ENCODE results near the gene PDHA1.

The PDHA1 gene

DNA sequence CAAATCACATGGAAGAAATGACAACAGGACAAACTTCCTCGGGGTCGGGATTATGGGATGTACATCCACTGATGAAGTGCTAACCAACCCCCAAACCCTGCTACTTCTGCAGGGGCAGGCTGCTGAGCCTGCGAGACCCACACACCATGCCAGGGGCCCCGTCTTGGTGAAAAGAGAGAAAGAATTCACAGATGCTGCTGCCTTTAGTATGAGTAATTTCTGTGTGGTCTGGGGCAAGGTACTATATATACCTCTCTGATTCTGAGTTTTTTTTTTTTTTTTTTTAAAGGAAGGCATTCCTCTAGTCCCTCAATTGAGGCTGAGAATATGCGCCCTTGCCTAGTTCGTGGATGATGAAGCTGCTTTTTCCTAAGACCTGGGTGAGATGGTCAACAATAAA is 24.8 kb downstream of the PDHA1 start:
- no peaks in the 10 kb centered on the region for H3K4me1 ChIP-seq (ENCODE audit: low read depth, poor library complexity, severe bottlenecking)
- H3K4me2 ChIP-seq, result no peak overlapping the region
- no peak overlapping the region for H3K9ac ChIP-seq
- no peak for TF ChIP-seq CTCF (conservative IDR thresholded peaks at IDR 0.05; ENCODE audit: low read depth, low read length)
- no peak overlapping the region for H3K4me3 ChIP-seq (IDR thresholded peaks at IDR 0.05; ENCODE audit: insufficient read depth, low read depth, low read length)
- no peaks in the 10 kb centered on the region for H3K79me2 ChIP-seq (ENCODE audit: insufficient read depth, low read depth)
- no peaks in the 10 kb centered on the region for H4K20me1 ChIP-seq (ENCODE audit: insufficient read depth)
- no peak overlapping the region for H3K27ac ChIP-seq
- H3K36me3 ChIP-seq (ENCODE audit: insufficient read depth), result no peaks in the 10 kb centered on the region
- no peak overlapping the region for H2AFZ ChIP-seq (ENCODE audit: low read depth)
- no peaks in the 10 kb centered on the region for H3K27me3 ChIP-seq (ENCODE audit: insufficient read depth, low read depth)

DNA sequence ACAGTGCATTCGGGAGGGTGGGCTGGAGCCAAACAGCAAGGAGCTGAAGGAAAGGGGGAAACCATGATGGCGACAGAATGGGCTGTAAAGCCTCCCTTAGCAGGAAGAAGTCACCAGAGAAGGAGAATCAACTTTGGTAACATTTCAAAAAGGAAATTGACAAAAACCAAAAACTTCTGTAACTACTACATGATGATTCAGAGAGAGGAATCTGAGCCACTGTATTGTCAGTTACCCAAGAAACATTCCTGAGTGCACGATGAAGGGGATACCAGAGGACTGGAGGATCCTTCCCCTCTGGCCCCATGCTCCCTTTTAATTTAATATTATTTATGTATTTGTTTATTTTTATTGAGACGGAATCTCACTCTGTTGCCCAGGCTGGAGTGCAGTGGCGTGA is 26.3 kb downstream of the PDHA1 start:
- Histone ChIP-seq H3K27ac (no peak overlapping the region), H3K4me2 (no peak overlapping the region), H3K4me3 (IDR thresholded peaks at IDR 0.05; ENCODE audit: insufficient read depth, low read depth, low read length) (no peak overlapping the region), H3K36me3 (ENCODE audit: insufficient read depth) (no peaks in the 10 kb centered on the region), H4K20me1 (ENCODE audit: insufficient read depth) (no peaks in the 10 kb centered on the region), H3K9ac (no peak overlapping the region), H3K27me3 (ENCODE audit: insufficient read depth, low read depth) (no peaks in the 10 kb centered on the region), H3K79me2 (ENCODE audit: insufficient read depth, low read depth) (no peaks in the 10 kb centered on the region), H2AFZ (ENCODE audit: low read depth) (no peak overlapping the region), H3K4me1 (ENCODE audit: low read depth, poor library complexity, severe bottlenecking) (no peaks in the 10 kb centered on the region)
- no peak for TF ChIP-seq CTCF (conservative IDR thresholded peaks at IDR 0.05; ENCODE audit: low read depth, low read length)

DNA sequence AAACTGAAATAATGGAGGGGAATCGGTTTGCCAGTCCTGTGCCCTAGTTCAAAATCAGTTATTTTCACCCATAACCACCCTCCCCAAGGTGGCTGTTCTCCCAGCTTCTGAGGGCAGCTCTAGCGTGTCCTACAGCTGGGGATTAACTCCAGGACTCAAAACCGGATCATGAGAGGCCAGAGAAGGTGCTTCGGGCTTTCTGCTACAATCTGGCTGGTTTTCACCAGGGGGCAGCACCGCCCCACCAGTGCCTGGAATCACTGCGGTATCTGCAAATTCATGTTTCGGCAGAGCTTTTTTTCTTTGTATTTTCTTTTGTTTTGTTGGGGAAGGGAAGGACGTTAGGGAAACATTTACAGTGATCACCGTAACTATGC is 28.4 kb downstream of the PDHA1 start:
- no peak overlapping the region for H3K9ac ChIP-seq

DNA sequence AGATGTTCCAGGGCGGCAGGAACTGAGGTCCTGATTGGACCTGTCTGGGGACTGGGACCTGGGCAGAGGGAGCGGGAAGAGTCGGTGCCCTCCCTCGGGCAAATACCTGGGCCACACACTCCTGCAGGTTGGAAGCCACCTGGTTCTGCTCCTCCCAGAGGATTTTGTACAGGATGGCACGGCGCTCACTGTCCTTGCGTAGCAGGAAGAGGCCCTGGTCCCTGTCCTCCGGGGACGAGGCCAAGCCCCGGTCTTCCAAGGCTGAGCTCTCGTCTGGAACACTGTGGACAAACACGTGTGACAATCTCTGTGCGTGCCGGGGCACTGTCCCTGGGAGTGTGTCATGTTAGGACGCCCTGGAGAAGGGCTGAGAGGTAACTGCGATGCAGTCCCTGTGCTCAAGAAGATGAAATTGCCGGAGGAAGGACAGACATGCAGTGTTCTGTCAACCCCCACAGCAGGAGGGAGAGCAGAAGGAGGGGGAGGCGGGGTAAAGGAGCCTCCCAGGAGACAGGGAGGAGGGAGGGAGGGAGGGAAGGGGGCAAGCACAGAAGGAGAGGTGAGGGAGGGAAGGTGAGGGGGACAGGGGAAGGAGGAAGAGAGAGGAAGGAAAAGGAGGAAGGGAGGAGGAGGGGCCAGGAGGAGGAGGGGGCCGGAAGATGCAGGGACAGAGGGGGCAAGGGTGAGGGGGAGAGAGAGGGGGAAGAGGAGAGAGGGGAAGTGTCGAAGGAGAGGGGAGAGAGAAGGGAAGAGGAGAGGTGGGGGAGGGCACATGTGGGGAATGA is 29.0 kb downstream of the PDHA1 start:
- H3K27me3 ChIP-seq (ENCODE audit: insufficient read depth, low read depth), result no peaks in the 10 kb centered on the region
- no peak overlapping the region for H3K4me3 ChIP-seq (IDR thresholded peaks at IDR 0.05; ENCODE audit: insufficient read depth, low read depth, low read length)
- no peaks in the 10 kb centered on the region for H4K20me1 ChIP-seq (ENCODE audit: insufficient read depth)
- no peak; the same call in 1 of the 2 replicates for TF ChIP-seq CTCF (conservative IDR thresholded peaks at IDR 0.05; ENCODE audit: low read depth, low read length)
- no peak overlapping the region for H3K9ac ChIP-seq
- H2AFZ ChIP-seq (ENCODE audit: low read depth), result no peak overlapping the region
- H3K79me2 ChIP-seq (ENCODE audit: insufficient read depth, low read depth), result no peaks in the 10 kb centered on the region
- no peaks in the 10 kb centered on the region for H3K4me1 ChIP-seq (ENCODE audit: low read depth, poor library complexity, severe bottlenecking)
- no peaks in the 10 kb centered on the region for H3K36me3 ChIP-seq (ENCODE audit: insufficient read depth)
- H3K4me2 ChIP-seq, result no peak overlapping the region
- no peak overlapping the region for H3K27ac ChIP-seq

More for the DNA sequence above, 28.4 kb downstream of the PDHA1 start:
- Histone ChIP-seq H2AFZ (ENCODE audit: low read depth) (no peak overlapping the region), H3K27ac (no peak overlapping the region), H4K20me1 (ENCODE audit: insufficient read depth) (no peaks in the 10 kb centered on the region), H3K27me3 (ENCODE audit: insufficient read depth, low read depth) (no peaks in the 10 kb centered on the region), H3K36me3 (ENCODE audit: insufficient read depth) (no peaks in the 10 kb centered on the region), H3K79me2 (ENCODE audit: insufficient read depth, low read depth) (no peaks in the 10 kb centered on the region), H3K4me1 (ENCODE audit: low read depth, poor library complexity, severe bottlenecking) (no peaks in the 10 kb centered on the region), H3K4me2 (no peak overlapping the region), H3K4me3 (IDR thresholded peaks at IDR 0.05; ENCODE audit: insufficient read depth, low read depth, low read length) (no peak overlapping the region)
- peak; percentile 64 for TF ChIP-seq CTCF (conservative IDR thresholded peaks at IDR 0.05; ENCODE audit: low read depth, low read length)
